Kidney (tissue), 14 donors: ENCODE data around the gene COX8C. TPM values are rescaled to one million over a fixed set of nuclear protein-coding genes. Genes with fewer than 3 reads are reported as not detected.

Source experiments
- DNase-seq, 5 donors: peaks; one replicate each; pipeline ENCODE4 v3.0.0-alpha.2; 2013 to 2020
- FAIRE-seq: peaks from 2 replicates; lab custom pipeline; 2012; peaks lifted over from hg19 to GRCh38; lab: Jason Lieb, UNC
- H3K27ac ChIP-seq, 2 donors: one replicate each; pipeline ENCODE4 v1.7.0; 2013; ENCODE audit warnings: low read depth in 2 of 2, low read length in 2 of 2, inconsistent platforms in 1 of 2
- H3K27me3 ChIP-seq: one replicate; pipeline ENCODE4 v1.7.1; 2013; ENCODE audit warnings: low read length, inconsistent platforms; ENCODE audit not compliant: control insufficient read depth, insufficient read depth
- H3K36me3 ChIP-seq, 3 donors: one replicate each; pipeline versions ENCODE4 v1.7.0 to v1.7.1; 2013; ENCODE audit warnings: low read length in 3 of 3, control low read depth in 1 of 3, inconsistent platforms in 1 of 3; ENCODE audit not compliant: insufficient read depth in 3 of 3, control insufficient read depth in 2 of 3
- H3K4me1 ChIP-seq, 3 donors: one replicate each; pipeline versions ENCODE4 v1.7.0 to v1.7.1; 2013; ENCODE audit warnings: low read length in 3 of 3, inconsistent platforms in 1 of 3, low read depth in 1 of 3; ENCODE audit not compliant: control insufficient read depth in 2 of 3, insufficient read depth in 2 of 3
- H3K4me3 ChIP-seq, 3 donors: one replicate each; pipeline versions ENCODE4 v1.7.0 to v1.8.1; 2013; ENCODE audit warnings: low read length in 3 of 3, control low read depth in 1 of 3, inconsistent platforms in 1 of 3
- H3K9ac ChIP-seq, 3 donors: one replicate each; pipeline versions ENCODE4 v1.7.0 to v1.7.1; 2013; ENCODE audit warnings: low read length in 3 of 3, control low read depth in 1 of 3, inconsistent platforms in 1 of 3
- H3K9me3 ChIP-seq, 3 donors: one replicate each; pipeline versions ENCODE4 v1.7.0 to v1.7.1; 2013; ENCODE audit warnings: low read length in 3 of 3, control low read depth in 1 of 3, inconsistent platforms in 1 of 3; ENCODE audit not compliant: control insufficient read depth in 2 of 3, insufficient read depth in 1 of 3
- intact Hi-C: fragments of 100-400 bp; cut with DNase I; formaldehyde crosslinking; loops from one replicate; pipeline ENCODE4 v1.11.1; 2022
- polyA plus RNA-seq: library from polyadenylated mRNA; stranded (reverse); fragments of 350-450 nt; fragmentation: Illumina TruSeq; extraction: RNeasy Lipid Tissue Mini Kit (QIAGEN cat#74804); gene quantifications from one replicate; pipeline ENCODE4 v1.2.3, GENCODE V29; 2014; ENCODE audit warnings: low read depth, low replicate concordance; ENCODE audit not compliant: insufficient read depth
- total RNA-seq: library from RNA; stranded (reverse); fragmentation: NEBNext Ultra II Directional; extraction: Animal tissue kit (Norgen Biotek cat#: 25700); gene quantifications from one replicate; pipeline ENCODE4 v1.2.1, GENCODE V29; 2021
- TF ChIP-seq, protein P1 (sequence below): IDR thresholded peaks from 3 replicates; pipeline ENCODE4 v1.5.1; 2012; ENCODE audit warnings: mild to moderate bottlenecking, moderate library complexity, borderline replicate concordance; ENCODE audit not compliant: insufficient read depth; ENCODE audit errors: extremely low read depth
- donor health status: control.
- donor health status: control.
- donor health status: control.
- donor health status: control.
- donor health status: control.
- donor health status: DM: yes; HTN: yes; CAD: no.
- donor health status: Normal renal cell carcinoma (clear cell type).

The COX8C gene
- total and polyA plus RNA-seq, 2 donors from 2014 or later = not detected

DNA sequence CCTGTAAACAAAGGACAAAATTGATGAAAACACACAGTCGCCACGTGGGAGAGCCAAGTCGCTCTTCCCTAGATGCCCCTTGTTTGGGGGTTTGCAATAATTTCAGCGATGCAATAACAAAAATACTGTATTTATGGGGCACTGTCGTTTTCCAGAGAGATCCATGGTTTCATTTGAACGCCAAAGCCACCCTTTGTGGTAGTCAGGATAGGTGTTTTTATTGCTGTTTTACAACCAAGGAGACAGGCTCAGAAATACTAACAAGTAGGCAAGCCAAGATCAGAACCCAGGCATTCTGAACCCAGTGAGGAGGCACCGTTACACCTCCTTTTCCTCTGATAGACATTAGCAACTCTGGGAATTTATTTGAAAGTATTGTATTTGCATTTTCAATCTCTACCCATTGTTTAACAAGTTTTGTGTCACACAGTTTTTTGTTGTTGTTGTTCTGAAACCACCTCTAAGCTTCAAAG, 13.3 kb upstream of the COX8C start:
- TF ChIP-seq, protein P1, sequence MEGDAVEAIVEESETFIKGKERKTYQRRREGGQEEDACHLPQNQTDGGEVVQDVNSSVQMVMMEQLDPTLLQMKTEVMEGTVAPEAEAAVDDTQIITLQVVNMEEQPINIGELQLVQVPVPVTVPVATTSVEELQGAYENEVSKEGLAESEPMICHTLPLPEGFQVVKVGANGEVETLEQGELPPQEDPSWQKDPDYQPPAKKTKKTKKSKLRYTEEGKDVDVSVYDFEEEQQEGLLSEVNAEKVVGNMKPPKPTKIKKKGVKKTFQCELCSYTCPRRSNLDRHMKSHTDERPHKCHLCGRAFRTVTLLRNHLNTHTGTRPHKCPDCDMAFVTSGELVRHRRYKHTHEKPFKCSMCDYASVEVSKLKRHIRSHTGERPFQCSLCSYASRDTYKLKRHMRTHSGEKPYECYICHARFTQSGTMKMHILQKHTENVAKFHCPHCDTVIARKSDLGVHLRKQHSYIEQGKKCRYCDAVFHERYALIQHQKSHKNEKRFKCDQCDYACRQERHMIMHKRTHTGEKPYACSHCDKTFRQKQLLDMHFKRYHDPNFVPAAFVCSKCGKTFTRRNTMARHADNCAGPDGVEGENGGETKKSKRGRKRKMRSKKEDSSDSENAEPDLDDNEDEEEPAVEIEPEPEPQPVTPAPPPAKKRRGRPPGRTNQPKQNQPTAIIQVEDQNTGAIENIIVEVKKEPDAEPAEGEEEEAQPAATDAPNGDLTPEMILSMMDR = no peak
- peaks cover 0 to 3% (median 0%) of the 10 kb centered on the region in 3 donors for H3K9me3 ChIP-seq
- peaks cover 0 to 12% (median 12%) of the 10 kb centered on the region in 3 donors for H3K4me1 ChIP-seq
- intact Hi-C loops = no loop called here
- no peak for DNase-seq
- H3K27me3 ChIP-seq = no peaks in the 10 kb centered on the region
- peak overlapping the region; percentile 76 to 98 (median 76) for H3K9ac ChIP-seq
- peak overlapping the region; percentile 88 to 91 for H3K27ac ChIP-seq
- peak overlapping the region; percentile 95 to 99 (median 97) for H3K4me3 ChIP-seq
- no peaks in the 10 kb centered on the region for H3K36me3 ChIP-seq
- no peak for FAIRE-seq

DNA sequence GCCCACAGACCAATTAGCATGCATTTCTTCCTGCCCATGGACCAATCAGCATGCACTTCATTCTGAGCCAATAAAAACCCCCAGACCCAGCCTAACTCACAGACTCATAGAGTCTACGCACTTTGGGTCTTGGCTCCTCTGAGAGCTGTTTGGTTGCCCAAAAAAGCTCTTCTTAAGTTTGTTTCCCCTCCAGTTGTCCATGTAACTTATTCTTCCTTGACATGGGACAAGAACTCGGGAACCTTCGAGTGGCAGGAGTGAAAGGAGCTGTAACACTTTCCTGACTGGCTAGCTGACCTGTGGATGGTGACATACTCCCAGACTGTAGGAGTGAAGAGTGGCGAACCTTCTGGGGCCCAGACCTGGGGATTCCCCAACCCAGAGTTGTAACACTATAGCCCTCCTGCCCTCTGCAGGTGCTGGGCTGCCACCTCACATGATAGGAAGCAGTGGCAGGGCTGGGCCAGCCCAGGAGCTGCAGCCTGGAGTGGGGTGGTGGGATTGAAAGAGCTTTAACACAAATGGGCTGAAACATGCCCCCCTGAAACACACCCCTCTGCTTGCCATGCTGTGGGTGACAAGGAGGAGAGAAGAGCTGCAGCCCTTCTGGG, 9.7 kb upstream of the COX8C start:
- Histone ChIP-seq H3K27ac (no peak overlapping the region), H3K9me3 (peaks cover 0 to 3% (median 0%) of the 10 kb centered on the region in 3 donors), H3K27me3 (no peaks in the 10 kb centered on the region), H3K9ac (no peak overlapping the region), H3K4me1 (no peaks in the 10 kb centered on the region), H3K4me3 (no peak overlapping the region), H3K36me3 (no peaks in the 10 kb centered on the region)
- TF ChIP-seq, protein P1 = no peak
- intact Hi-C loops = no loop called here
- no peak for DNase-seq
- no peak for FAIRE-seq

DNA sequence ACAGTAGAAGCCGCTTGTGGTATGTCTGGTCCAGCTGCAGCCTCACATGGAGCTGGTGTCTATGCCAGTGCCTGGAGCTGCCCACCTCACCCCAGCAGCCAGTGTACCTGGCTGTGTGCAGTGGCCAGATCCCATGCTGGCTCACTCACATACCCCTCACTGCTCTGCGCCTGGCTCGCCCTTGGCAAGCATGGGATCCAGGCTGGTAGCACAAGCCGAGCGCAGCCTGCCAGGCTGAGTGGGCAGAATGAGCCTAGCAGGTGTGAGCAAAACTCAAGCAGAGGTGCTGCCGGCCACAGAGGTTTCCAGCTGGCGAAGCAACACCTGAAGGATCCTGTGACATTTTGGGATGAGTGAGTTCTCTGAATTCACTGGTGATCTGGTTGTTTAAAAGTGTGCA, 9.1 kb upstream of the COX8C start:
- FAIRE-seq = no peak
- Histone ChIP-seq H3K27ac (no peak overlapping the region), H3K4me3 (no peak overlapping the region), H3K27me3 (no peaks in the 10 kb centered on the region), H3K36me3 (no peaks in the 10 kb centered on the region), H3K4me1 (no peaks in the 10 kb centered on the region), H3K9me3 (peaks cover 0 to 3% (median 0%) of the 10 kb centered on the region in 3 donors), H3K9ac (no peak overlapping the region)
- intact Hi-C loops = no loop called here
- no peak for DNase-seq
- TF ChIP-seq, protein P1 = no peak
